Measurements from ENCODE around the gene ARHGAP40. TPM values are rescaled to one million over a fixed set of nuclear protein-coding genes. Genes with fewer than 3 reads are reported as not detected.
A peak's percentile ranks its signal among the peaks of the same experiment; 100 is the strongest.

Gene ARHGAP40
- total RNA-seq, 1 donor = not detected

DNA sequence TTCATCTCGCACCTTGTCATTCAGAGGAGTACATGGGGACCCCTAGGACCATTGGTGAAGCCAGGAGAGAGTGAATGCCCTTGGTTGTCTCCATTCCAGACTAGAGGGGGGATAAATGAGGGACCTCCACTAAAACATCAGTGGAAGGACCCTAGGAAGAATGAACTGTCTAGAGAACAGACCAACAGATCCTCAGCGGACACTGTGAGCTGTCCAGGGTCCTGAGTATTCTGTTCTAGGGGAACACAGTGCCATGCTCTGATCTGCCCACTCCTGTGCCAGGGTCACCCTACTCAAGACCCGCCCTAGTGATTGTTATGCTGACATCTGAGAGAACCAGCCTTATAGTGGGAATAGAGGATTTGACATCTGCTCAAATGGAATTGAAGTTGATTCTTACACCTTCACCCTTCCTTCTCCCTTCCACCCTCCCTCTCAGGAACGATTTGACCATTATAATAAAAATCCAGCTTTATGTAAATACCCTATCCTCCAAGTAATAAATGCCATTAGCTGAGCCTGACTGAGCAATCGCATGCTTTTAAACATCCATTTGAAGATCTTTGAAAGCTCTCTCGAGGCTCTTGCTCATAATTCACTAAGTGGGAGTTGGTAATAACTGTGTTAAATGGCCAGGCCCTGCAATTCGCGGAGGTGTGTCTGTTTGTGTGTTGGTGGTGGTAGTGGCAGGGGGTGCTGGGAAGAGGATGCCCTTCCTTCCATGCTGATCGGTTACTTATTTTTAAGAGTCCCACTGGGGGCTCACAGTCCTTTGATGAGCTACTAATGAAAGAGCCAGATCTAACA is 79.1 kb downstream of the ARHGAP40 start:
- no peak overlapping the region for H3K4me3 ChIP-seq (ENCODE audit: low read depth, low read length)
- TF ChIP-seq, protein P1, sequence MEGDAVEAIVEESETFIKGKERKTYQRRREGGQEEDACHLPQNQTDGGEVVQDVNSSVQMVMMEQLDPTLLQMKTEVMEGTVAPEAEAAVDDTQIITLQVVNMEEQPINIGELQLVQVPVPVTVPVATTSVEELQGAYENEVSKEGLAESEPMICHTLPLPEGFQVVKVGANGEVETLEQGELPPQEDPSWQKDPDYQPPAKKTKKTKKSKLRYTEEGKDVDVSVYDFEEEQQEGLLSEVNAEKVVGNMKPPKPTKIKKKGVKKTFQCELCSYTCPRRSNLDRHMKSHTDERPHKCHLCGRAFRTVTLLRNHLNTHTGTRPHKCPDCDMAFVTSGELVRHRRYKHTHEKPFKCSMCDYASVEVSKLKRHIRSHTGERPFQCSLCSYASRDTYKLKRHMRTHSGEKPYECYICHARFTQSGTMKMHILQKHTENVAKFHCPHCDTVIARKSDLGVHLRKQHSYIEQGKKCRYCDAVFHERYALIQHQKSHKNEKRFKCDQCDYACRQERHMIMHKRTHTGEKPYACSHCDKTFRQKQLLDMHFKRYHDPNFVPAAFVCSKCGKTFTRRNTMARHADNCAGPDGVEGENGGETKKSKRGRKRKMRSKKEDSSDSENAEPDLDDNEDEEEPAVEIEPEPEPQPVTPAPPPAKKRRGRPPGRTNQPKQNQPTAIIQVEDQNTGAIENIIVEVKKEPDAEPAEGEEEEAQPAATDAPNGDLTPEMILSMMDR (IDR thresholded peaks at IDR 0.05; ENCODE audit: insufficient read depth, low read depth, low read length) = no peak
- DNase-seq (ENCODE audit: low read depth) = peak; percentile 41

GRCh38 chr20:38685271-38685670 is 83.7 kb downstream of the ARHGAP40 start:
- TF ChIP-seq, protein P1 (IDR thresholded peaks at IDR 0.05; ENCODE audit: insufficient read depth, low read depth, low read length) = no peak
- no peak overlapping the region for H3K4me3 ChIP-seq (ENCODE audit: low read depth, low read length)
- no peak for DNase-seq (ENCODE audit: low read depth)

DNA sequence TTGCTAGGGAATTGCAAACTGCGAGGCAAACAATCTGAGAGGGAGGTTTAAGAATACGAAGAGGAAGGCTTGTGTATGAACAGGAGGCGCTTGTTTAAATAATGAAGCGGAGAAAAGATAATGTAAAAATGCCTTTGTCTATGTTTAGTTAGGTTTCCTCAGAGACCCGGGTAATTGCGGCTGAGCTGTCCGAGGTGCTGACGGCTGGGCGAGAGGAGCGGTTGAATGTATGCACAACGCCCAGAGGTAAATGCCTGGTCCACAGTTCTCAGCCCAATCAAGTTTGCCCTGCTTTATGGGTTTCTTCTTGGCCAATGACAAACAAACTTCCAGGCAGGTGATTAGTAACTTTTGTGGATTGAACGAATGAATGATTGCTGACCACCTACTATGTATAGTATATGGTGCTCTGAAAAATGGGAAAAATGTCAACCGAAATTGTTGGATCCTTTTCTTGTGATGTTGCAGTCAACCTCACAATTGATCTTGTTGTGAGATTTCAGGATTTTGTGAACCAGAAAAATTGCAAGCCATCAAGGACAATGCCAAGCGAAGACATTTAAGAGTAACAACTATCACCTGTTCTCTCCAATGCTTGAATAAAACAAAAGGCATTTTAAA is 84.4 kb downstream of the ARHGAP40 start:
- DNase-seq (ENCODE audit: low read depth) = peak; percentile 52
- H3K4me3 ChIP-seq (ENCODE audit: low read depth, low read length) = no peak overlapping the region
- TF ChIP-seq, protein P1 (IDR thresholded peaks at IDR 0.05; ENCODE audit: insufficient read depth, low read depth, low read length) = no peak

GRCh38 chr20:38692436-38693411 is 91.1 kb downstream of the ARHGAP40 start:
- H3K4me3 ChIP-seq (ENCODE audit: low read depth, low read length) = no peak overlapping the region
- peak; percentile 73 for DNase-seq (ENCODE audit: low read depth)
- TF ChIP-seq, protein P1 (IDR thresholded peaks at IDR 0.05; ENCODE audit: insufficient read depth, low read depth, low read length) = no peak

GRCh38 chr20:38697306-38697705 is 95.7 kb downstream of the ARHGAP40 start:
- H3K4me3 ChIP-seq (ENCODE audit: low read depth, low read length) = no peak overlapping the region
- TF ChIP-seq, protein P1 (IDR thresholded peaks at IDR 0.05; ENCODE audit: insufficient read depth, low read depth, low read length) = no peak
- DNase-seq (ENCODE audit: low read depth) = no peak

- TF ChIP-seq, protein P1 (IDR thresholded peaks at IDR 0.05; ENCODE audit: insufficient read depth, low read depth, low read length) = no peak
- no peak overlapping the region for H3K4me3 ChIP-seq (ENCODE audit: low read depth, low read length)
- DNase-seq (ENCODE audit: low read depth) = no peak
Observed at GRCh38 chr20:38698541-38698940, 96.9 kb downstream of the ARHGAP40 start.
